H1 (cell line): ENCODE data around the gene TUT7.

Experiments used
- ASH2L ChIP-seq: fragments of 200-600, 300-600 bp; sonication (generic); IDR thresholded peaks from one replicate; pipeline ENCODE4 v1.7.1; 2017; ENCODE audit warnings: low read length
- EP300 ChIP-seq, 2 experiments: IDR thresholded peaks; 1 replicate in 1 of 2; 2 replicates in 1 of 2; pipeline ENCODE4 v1.6.1; 2011 to 2012; ENCODE audit warnings: low read depth in 2 of 2, low read length in 2 of 2, mild to moderate bottlenecking in 2 of 2, borderline replicate concordance in 1 of 2, inconsistent platforms in 1 of 2, moderate library complexity in 1 of 2
- EZH2 ChIP-seq: fragments of 200-600 bp; sonication (generic); IDR thresholded peaks from 2 replicates; pipeline ENCODE4 v1.7.1; 2012; ENCODE audit warnings: low read depth, mild to moderate bottlenecking, moderate library complexity, low read length, inconsistent platforms; ENCODE audit not compliant: severe bottlenecking
- GTF2F1 ChIP-seq: IDR thresholded peaks from 2 replicates; pipeline ENCODE4 v1.6.1; 2012; ENCODE audit warnings: low read depth, low read length, improper control_type of control experiment, borderline replicate concordance
- POLR2A ChIP-seq, 2 experiments: IDR thresholded peaks; 1 replicate in 1 of 2; 2 replicates in 1 of 2; pipeline ENCODE4 v1.6.1; 2011; ENCODE audit warnings: low read depth in 2 of 2, low read length in 2 of 2, mild to moderate bottlenecking in 2 of 2; ENCODE audit errors: control extremely low read depth in 1 of 2
- POLR2AphosphoS5 ChIP-seq: IDR thresholded peaks from 2 replicates; pipeline ENCODE4 v1.6.1; 2011; ENCODE audit warnings: low read depth, low read length
- RFX5 ChIP-seq: IDR thresholded peaks from 2 replicates; pipeline ENCODE4 v1.6.1; 2011; ENCODE audit warnings: low read depth, low read length, improper control_type of control experiment, borderline replicate concordance
- SIN3A ChIP-seq, 2 experiments: IDR thresholded peaks in 1 of 2; conservative IDR thresholded peaks in 1 of 2; 2 replicates each; pipeline ENCODE4 v1.6.1; 2011 to 2012; ENCODE audit warnings: low read length in 2 of 2, improper control_type of control experiment in 1 of 2, low read depth in 1 of 2, mild to moderate bottlenecking in 1 of 2
- TF ChIP-seq, protein P1 (sequence below): IDR thresholded peaks from 2 replicates; pipeline ENCODE4 v1.6.1; 2012; ENCODE audit warnings: inconsistent platforms
- TF ChIP-seq, protein P2 (sequence below), 3 experiments: IDR thresholded peaks; 1 replicate in 2 of 3; 2 replicates in 1 of 3; pipeline versions ENCODE4 v1.5.1 to v1.6.1; 2011; ENCODE audit warnings: low read length in 3 of 3, mild to moderate bottlenecking in 3 of 3, inconsistent platforms in 2 of 3, low read depth in 1 of 3, moderate library complexity in 1 of 3; ENCODE audit not compliant: insufficient read depth in 1 of 3; ENCODE audit errors: control extremely low read depth in 1 of 3
- TF ChIP-seq, protein P3 (sequence below): IDR thresholded peaks from 2 replicates; pipeline ENCODE4 v1.6.1; 2012; ENCODE audit warnings: inconsistent platforms

DNA sequence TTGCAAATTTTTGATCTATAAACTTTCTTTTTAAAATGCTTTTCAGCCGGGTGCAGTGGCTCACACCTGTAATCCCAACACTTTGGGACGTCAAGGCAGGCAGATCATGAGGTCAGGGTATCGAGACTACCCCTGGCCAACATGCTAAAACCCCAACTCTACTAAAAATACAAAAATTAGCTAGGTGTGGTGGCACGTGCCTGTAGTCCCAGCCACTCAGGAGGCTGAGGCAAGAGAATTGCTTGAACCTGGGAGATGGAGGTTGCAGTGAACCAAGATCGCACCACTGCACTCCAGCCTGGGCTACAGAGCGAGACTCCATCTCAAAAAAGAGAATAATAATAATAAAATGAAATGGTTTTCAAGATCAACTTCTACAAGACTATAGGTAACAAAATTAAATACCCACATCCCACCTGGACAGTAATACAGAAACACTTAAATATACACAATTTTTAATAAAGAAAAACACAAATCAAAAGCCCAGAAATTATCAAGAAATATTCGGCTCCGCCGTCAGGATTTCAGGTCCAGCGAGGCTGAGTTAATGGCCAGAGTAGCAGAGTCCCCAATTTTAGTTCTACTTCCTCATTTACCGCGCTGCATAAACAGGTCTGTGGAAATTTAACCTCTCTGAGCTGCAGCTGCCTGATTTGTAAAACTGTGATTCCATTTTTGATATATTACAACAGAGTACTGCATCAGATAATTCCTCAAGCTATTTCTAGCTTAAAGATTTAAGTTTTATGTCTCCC is 4.0 kb downstream of the TUT7 start:
- no peak for TF ChIP-seq POLR2A (IDR thresholded peaks at IDR 0.05; ENCODE audit: control extremely low read depth in 1 of 2, low read depth in 2 of 2, low read length in 2 of 2)
- TF ChIP-seq EP300 (IDR thresholded peaks at IDR 0.05; ENCODE audit: borderline replicate concordance in 1 of 2, low read depth in 2 of 2, low read length in 2 of 2), result no peak
- TF ChIP-seq, protein P1, sequence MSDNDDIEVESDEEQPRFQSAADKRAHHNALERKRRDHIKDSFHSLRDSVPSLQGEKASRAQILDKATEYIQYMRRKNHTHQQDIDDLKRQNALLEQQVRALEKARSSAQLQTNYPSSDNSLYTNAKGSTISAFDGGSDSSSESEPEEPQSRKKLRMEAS, result no peak
- no peak for TF ChIP-seq ASH2L
- no peak for TF ChIP-seq SIN3A (conservative IDR thresholded peaks at IDR 0.05 in 1 of 2, IDR thresholded peaks at IDR 0.05 in 1 of 2; ENCODE audit: low read depth in 1 of 2, low read length in 2 of 2)
- no peak for TF ChIP-seq GTF2F1
- TF ChIP-seq RFX5, result no peak
- TF ChIP-seq, protein P2, sequence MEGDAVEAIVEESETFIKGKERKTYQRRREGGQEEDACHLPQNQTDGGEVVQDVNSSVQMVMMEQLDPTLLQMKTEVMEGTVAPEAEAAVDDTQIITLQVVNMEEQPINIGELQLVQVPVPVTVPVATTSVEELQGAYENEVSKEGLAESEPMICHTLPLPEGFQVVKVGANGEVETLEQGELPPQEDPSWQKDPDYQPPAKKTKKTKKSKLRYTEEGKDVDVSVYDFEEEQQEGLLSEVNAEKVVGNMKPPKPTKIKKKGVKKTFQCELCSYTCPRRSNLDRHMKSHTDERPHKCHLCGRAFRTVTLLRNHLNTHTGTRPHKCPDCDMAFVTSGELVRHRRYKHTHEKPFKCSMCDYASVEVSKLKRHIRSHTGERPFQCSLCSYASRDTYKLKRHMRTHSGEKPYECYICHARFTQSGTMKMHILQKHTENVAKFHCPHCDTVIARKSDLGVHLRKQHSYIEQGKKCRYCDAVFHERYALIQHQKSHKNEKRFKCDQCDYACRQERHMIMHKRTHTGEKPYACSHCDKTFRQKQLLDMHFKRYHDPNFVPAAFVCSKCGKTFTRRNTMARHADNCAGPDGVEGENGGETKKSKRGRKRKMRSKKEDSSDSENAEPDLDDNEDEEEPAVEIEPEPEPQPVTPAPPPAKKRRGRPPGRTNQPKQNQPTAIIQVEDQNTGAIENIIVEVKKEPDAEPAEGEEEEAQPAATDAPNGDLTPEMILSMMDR (IDR thresholded peaks at IDR 0.05; ENCODE audit: control extremely low read depth in 1 of 3, insufficient read depth in 1 of 3, low read depth in 1 of 3, low read length in 3 of 3), result no peak
- no peak for TF ChIP-seq POLR2AphosphoS5
- no peak for TF ChIP-seq EZH2
- TF ChIP-seq, protein P3, sequence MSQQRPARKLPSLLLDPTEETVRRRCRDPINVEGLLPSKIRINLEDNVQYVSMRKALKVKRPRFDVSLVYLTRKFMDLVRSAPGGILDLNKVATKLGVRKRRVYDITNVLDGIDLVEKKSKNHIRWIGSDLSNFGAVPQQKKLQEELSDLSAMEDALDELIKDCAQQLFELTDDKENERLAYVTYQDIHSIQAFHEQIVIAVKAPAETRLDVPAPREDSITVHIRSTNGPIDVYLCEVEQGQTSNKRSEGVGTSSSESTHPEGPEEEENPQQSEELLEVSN, result no peak
